ENCODE results near the gene SNX10.

SNX10 gene

DNA sequence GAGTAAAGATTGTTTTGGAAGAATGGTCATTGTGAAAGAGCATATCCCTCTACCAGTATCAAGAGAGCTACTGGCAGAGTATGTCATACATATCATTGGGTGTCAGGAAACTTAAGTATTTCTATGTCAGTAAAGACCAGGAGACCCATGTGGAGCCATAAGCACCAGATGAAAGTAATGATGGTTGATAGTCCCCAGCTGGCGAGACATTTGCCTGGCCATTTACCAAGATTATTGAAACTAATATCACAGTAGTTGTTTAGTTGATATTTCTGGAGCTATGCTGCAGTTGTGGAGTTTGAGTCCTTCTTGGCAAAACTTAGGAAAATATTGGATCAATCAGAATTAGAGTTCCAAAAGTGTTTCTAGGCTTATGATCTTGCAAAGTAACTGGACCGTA is 114.8 kb downstream of the SNX10 start:
- no peak for DNase-seq

DNA sequence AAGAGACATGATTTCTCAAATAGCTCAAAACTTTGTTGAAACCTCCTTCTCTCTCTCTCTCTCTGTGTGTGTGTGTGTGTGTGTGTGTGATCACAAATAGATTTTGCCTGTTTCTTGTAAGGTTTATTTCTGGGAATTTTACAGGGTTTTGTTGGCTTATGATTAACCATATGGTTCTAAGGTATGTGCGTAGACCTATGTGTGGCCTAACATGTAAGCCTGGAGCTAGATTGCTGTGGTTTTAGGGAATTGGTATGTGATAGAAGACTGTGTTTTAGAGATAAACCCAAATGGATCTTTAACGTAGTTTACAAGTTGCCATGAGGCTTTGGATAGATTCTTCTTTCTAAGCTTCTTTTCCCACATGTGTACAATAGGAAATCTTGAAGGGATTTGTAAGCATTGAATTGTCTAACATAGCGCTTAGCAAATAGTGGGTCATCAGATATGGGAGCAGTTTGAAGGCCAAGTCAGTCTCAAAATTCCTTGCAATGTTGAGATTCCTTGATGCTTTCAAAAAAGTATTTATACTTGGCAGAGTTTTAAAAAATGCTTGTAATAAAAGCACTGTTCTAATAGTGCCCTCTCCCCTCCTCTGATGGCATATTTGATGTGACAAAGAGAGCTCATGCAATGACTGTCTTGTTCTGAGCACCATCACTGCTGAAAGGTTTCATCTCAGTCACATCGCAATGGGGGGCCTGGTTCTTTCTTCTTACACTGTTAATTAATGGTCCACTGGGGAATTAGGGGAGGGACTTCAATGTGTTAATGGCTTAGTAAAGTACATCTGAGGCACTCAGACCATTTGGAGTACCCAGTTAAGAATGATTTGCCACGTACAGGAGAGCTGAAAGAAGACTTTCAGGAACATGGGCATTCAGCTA is 118.2 kb downstream of the SNX10 start:
- no peak for DNase-seq

DNA sequence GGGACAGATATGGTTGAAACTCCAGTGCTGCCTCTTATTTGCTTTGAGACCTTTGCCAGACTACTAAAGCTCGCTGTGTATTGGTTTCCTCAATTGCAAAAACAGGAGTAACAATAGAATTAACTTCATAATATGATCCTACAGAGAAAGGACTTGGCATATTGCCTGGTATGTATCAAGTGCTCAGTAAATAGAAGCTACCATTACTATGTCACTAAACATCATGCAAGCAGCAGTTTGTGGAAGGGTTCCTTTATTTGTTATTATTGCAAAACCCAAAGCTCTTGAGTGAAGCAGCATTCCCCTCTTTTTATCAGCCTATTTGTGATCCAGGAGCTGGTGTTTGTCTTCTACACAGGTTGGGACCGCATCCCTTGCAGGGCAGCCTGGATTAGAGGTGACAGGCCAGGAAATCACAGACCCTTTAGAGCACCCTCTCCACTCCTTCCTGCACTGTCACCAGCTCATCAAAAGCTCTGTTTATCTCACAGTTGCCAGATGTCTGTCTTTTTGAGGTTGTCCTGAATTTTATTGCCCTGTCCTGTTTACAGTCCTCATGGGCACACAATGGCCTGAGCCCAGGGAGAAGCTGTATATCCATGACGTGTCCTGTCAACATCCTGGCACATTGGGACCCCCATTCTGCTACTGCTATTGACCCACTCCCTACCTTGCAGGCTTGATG is 121.5 kb downstream of the SNX10 start:
- no peak for DNase-seq

DNA sequence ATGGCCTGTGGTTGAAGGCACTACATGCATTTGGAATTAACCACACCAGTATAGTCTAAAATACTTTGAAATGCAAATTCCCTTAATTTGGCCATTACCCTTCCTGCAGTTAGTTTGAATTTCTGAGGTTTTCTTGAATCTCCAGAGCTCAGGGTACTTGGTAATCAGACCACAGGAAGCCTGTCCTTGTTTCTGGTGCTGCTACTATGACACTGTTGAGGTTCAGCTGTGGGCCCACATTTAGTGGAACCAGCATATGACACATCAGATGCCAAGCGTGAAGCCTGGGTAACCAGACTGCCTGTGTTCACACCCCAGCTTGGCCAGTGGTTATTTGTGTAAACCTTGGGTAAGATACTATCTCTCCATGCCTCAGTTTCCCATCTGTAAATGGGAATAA is 124.3 kb downstream of the SNX10 start:
- no peak for DNase-seq

DNA sequence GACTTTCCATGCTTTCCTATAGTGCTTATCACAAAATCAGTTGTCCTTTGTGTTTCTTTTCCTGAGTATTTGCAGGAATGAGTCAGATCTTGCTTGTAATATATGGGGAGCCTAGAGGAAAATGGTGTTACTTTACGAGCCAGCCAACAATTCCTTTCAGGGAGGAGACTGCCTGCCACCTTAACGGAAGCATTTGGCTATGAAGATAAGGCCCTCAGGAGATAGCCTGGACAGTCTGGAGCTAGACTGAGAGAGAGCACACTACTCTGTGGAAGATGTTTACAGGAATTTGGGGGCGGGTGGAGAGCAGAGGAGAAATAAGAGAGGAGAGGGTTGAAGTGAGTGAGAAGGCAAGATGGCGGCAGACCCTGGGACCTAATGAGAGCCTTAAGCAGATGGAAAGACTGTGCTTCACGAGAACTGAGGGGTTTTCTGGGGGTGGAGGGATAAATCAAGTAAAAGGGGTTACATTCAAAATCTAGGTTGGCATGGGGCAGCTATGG is 126.3 kb downstream of the SNX10 start:
- no peak for DNase-seq

DNA sequence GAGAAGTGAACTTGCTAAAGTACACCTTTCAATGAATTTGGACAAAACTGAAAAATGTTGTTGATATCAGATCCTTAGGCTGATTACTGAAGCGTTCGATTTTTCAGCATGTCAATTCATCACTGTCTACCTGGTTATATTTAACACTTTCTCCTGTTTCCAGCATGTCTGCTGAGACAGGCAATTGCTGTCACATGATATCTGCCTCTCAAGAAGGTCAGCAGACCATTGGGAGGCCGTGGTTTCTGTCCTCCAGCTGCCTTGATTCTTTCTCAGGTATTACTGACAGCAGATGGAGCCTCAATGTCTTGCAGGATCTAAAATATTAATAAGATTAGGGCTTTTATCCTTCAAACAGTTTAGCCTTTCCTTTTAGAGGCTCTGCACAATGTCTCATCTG is 127.5 kb downstream of the SNX10 start:
- DNase-seq: no peak

DNA sequence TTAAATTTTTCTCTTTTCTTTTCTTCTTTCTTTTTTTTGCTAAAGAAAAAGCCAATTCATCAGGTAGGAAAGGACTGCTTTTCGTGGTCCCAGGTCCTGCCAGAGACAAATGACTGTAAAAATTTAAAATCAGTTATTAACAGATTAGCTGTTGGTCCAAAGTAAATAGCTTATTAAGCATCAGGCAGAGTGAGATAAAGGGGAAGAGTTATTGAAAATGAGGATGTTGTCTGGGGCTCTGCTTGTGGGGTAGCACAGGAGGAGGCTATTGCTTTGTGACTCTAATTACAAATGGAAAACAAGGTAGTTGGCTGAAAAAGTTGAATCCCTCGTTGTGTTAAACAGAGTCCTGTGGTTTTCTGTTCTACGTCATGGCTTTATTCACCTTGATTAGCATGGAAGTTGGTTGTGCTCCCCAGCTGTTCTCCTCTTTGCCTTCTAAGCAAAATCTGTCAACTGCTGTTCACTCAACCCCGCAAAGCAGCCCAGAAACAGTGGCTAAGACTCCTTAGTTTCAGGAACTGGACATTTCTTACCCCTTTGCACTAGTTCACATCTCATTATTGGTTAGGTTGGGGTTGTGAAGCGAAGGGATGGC is 128.9 kb downstream of the SNX10 start:
- DNase-seq: peak in 1 of 3 donors; percentile 7

DNA sequence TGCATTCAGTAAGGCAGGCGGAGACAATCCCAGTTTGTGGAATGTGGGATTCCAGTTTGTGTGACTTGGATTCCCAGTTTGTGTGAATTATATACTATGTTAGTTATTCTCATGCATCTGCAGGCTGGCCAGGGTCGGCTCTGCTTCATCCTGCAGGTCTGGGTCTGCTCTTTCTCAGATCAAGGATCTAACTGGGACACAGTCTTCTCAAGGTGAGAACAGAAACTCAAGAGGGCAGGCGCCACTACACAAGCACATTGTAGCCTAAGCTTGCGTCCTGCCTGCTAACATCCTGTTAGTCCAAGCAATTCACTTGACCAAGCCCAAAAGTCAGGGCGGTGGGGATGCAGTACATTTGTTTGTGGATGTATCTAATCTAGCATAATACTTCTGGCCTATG is 131.1 kb downstream of the SNX10 start:
- no peak for DNase-seq

DNA sequence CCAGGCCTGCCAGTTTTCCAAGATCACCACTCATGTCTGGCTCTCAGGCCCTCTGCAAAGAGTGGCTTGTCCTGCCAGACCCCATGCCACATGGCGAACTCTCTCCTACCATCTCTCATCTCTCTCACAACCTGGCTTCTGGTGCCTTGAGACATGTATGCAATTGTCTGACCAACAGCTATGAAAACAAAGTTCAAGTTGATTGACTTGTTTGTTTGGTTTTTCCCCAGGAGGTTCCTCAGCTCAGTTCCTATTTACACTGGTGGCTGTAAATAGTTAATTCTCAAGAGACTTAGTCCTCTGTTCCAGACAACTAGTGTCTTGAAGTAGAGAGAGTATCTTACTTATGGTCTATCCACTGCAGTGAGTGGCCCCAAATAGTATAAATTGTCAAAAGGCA is 131.8 kb downstream of the SNX10 start:
- no peak for DNase-seq

Measured in suppressor macrophage treated with lipopolysaccharide for 1 hour (primary cell).